GM06990 (cell line): ENCODE measurements around the gene EHBP1.

ENCODE experiments used
- DNase-seq: peaks from one replicate; pipeline ENCODE4 v3.0.0-alpha.2; 2011; ENCODE audit not compliant: insufficient read length; ENCODE audit errors: extremely low read depth
- H3K27me3 ChIP-seq: replicated peaks from 2 replicates; pipeline ENCODE4 v1.6.0; 2011; ENCODE audit warnings: low read length; ENCODE audit not compliant: control insufficient read depth, insufficient read depth
- H3K36me3 ChIP-seq: 2 replicates; pipeline ENCODE4 v1.5.1; 2011; ENCODE audit warnings: low read length; ENCODE audit not compliant: control insufficient read depth, insufficient read depth
- H3K4me3 ChIP-seq: replicated peaks from 2 replicates; pipeline ENCODE4 v1.5.1; 2011; ENCODE audit warnings: low read depth, mild to moderate bottlenecking, control low read depth, low read length
- TF ChIP-seq, protein P1 (sequence below): IDR thresholded peaks from 2 replicates; pipeline ENCODE4 v1.5.1; 2011; ENCODE audit warnings: low read length, control low read depth, mild to moderate bottlenecking, inconsistent platforms; ENCODE audit not compliant: insufficient read depth, poor library complexity, severe bottlenecking

Gene EHBP1

DNA sequence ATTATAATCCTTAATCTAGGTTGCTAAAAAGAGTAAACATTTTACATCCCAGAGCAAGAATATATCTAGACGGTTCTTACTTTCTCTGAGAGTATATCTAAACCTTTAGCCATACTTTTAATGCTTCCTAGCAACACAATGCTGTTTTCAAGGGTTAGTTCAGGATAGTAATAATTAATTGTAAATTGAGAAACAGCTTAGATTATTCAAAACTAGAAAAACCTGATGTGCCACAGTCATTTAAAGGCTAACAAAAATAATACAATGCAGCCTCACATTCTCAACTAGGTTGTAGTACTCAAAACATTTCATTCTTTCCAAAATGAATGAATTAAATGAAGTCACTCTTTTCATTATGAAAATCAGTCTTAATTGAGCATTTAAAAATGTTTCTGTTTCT lies 241.9 kb downstream of the EHBP1 start:
- Histone ChIP-seq H3K27me3 (no peaks in the 10 kb centered on the region), H3K4me3 (no peak overlapping the region), H3K36me3 (no peaks in the 10 kb centered on the region)
- TF ChIP-seq, protein P1, sequence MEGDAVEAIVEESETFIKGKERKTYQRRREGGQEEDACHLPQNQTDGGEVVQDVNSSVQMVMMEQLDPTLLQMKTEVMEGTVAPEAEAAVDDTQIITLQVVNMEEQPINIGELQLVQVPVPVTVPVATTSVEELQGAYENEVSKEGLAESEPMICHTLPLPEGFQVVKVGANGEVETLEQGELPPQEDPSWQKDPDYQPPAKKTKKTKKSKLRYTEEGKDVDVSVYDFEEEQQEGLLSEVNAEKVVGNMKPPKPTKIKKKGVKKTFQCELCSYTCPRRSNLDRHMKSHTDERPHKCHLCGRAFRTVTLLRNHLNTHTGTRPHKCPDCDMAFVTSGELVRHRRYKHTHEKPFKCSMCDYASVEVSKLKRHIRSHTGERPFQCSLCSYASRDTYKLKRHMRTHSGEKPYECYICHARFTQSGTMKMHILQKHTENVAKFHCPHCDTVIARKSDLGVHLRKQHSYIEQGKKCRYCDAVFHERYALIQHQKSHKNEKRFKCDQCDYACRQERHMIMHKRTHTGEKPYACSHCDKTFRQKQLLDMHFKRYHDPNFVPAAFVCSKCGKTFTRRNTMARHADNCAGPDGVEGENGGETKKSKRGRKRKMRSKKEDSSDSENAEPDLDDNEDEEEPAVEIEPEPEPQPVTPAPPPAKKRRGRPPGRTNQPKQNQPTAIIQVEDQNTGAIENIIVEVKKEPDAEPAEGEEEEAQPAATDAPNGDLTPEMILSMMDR: no peak
- no peak for DNase-seq

DNA sequence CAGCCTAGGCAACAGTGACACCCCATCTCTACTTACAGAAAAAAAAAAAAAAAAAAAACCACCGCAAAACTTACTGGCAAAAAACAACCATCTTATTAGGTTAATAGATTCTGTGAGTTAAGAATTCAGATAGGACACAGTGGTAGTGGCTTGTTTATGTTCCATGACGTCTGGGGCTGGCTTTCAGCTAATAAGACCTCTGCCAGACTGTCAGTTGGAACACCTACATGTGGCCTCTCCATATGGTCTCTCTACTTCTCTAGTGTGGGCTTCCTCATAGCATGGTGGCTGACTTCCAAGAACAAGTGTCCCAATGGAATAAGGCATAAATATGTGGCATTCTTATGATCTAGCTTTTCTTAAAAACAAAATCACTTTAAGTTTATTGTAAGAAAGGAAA lies 251.1 kb downstream of the EHBP1 start:
- H3K36me3 ChIP-seq: no peaks in the 10 kb centered on the region
- DNase-seq: no peak
- no peaks in the 10 kb centered on the region for H3K27me3 ChIP-seq
- no peak overlapping the region for H3K4me3 ChIP-seq
- TF ChIP-seq, protein P1: no peak

DNA sequence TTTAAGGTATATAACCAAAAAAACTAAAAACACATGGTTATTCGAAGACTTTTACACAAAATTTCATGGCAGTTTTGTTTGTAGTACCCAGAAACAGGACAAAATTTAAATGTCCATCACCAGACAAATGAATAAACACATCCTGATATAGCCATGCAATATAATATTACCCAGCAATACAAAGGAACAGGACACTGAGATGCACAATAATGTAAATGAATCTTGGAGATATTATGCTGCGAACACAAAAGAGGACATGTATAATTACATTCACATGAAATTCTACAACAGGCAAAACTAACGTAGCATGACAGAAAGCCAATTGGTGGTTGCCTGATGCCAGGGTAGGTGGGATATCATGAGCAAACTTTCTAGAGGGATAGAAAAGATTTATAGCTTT lies 252.7 kb downstream of the EHBP1 start:
- Histone ChIP-seq H3K27me3 (no peaks in the 10 kb centered on the region), H3K36me3 (no peaks in the 10 kb centered on the region), H3K4me3 (no peak overlapping the region)
- TF ChIP-seq, protein P1: no peak
- no peak for DNase-seq

DNA sequence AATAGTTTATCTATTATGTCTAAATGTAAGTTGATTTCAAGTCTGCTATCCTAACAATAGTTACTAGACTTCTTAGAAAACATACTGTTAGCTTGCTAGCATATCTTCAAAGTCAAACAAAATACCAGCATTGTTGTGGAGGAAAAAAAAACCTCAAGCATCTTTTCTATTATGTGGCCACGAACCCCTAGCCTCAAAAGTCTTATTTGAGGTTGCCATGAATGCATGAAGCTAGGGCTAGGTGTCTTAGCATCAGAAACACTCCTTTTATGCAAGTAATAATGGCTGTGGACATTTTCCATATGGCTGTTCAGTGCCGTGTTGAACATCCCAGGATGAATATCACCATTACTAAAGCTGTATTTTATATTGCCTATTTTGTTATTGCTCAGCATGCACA lies 258.5 kb downstream of the EHBP1 start:
- Histone ChIP-seq H3K27me3 (no peaks in the 10 kb centered on the region), H3K4me3 (no peak overlapping the region), H3K36me3 (no peaks in the 10 kb centered on the region)
- DNase-seq: no peak
- TF ChIP-seq, protein P1: no peak

DNA sequence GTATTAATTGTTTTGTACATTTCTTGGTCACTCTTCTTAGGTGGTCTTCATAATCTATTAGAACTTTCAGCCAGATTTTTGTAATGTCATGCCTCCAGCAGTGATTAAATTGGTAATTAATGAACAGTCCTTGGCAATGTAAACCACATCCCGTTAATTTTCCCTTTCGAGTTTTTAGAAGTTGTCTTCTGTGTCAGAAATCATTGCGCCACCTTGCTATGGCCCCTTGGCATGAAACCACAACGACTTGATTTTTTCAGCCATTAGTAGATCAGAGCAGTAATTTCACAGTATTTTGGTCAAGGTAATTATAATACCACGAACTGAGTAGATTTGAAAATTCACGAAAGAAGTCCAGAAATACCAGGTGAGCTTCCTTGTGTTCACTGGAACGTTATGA lies 259.2 kb downstream of the EHBP1 start:
- Histone ChIP-seq H3K36me3 (no peaks in the 10 kb centered on the region), H3K27me3 (no peaks in the 10 kb centered on the region), H3K4me3 (no peak overlapping the region)
- DNase-seq: no peak
- TF ChIP-seq, protein P1: no peak

DNA sequence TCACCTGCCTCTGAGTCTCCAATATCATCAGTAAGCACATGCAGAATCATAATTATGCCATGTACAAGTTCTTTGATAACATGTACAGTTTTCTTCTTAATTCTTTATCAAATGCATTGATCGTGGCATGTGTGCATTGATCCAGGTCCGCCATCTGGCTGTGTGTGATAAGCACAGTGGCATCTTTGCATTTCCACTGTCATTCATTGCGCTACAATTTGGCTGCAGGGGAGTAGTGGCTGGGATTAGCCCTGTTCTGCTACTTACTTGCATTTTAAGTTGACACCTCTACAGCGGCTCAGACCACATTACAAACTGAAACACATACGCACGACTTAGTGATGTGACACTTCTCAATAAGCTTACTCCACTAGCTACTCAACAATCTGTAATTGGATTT lies 261.5 kb downstream of the EHBP1 start:
- no peaks in the 10 kb centered on the region for H3K36me3 ChIP-seq
- no peak for DNase-seq
- TF ChIP-seq, protein P1: no peak
- H3K4me3 ChIP-seq: no peak overlapping the region
- H3K27me3 ChIP-seq: no peaks in the 10 kb centered on the region
